ENCODE measurements around the gene HOXD9. TPM values are rescaled to one million over a fixed set of nuclear protein-coding genes. Genes with fewer than 3 reads are reported as not detected.
A peak's percentile ranks its signal among the peaks of the same experiment; 100 is the strongest.

The HOXD9 gene
- total RNA-seq, 1 donor from 2014 or later = not detected

GRCh38 chr2:176164611-176165369, 42.3 kb downstream of the HOXD9 start:
- H3K27ac ChIP-seq = no peak overlapping the region
- no peak overlapping the region for H3K4me3 ChIP-seq
- intact Hi-C loops (cut with DNase I) = no loop called here
- H3K27me3 ChIP-seq = peaks cover 7% of the 10 kb centered on the region
- H3K9me3 ChIP-seq = no peaks in the 10 kb centered on the region
- peaks cover 0 to 7% of the 10 kb centered on the region in 2 donors for H3K4me1 ChIP-seq
- no peak for DNase-seq (ENCODE audit: low spot score in 2 of 2)
- no peaks in the 10 kb centered on the region for H3K36me3 ChIP-seq
- TF ChIP-seq CTCF (IDR thresholded peaks at IDR 0.05) = no peak

- intact Hi-C loops (cut with DNase I) = no loop called here
- H3K4me1 ChIP-seq = peaks cover 0 to 4% of the 10 kb centered on the region in 2 donors
- H3K27ac ChIP-seq = no peak overlapping the region
- H3K36me3 ChIP-seq = no peaks in the 10 kb centered on the region
- H3K4me3 ChIP-seq = no peak overlapping the region
- H3K9me3 ChIP-seq = no peaks in the 10 kb centered on the region
- no peak for DNase-seq (ENCODE audit: low spot score in 2 of 2)
- no peak for TF ChIP-seq CTCF (IDR thresholded peaks at IDR 0.05)
- H3K27me3 ChIP-seq = no peaks in the 10 kb centered on the region
Observed at GRCh38 chr2:176165370-176166050, 43.0 kb downstream of the HOXD9 start.

GRCh38 chr2:176166272-176166671, 43.8 kb downstream of the HOXD9 start:
- intact Hi-C loops (cut with DNase I) = no loop called here
- peaks cover 0 to 4% of the 10 kb centered on the region in 2 donors for H3K4me1 ChIP-seq
- H3K27me3 ChIP-seq = no peaks in the 10 kb centered on the region
- TF ChIP-seq CTCF (IDR thresholded peaks at IDR 0.05) = no peak
- no peak for DNase-seq (ENCODE audit: low spot score in 2 of 2)
- H3K4me3 ChIP-seq = no peak overlapping the region
- no peak overlapping the region for H3K27ac ChIP-seq
- no peaks in the 10 kb centered on the region for H3K36me3 ChIP-seq
- H3K9me3 ChIP-seq = no peaks in the 10 kb centered on the region

GRCh38 chr2:176167398-176167797, 44.9 kb downstream of the HOXD9 start:
- peaks cover 5% of the 10 kb centered on the region for H3K27me3 ChIP-seq

GRCh38 chr2:176169181-176169580, 46.7 kb downstream of the HOXD9 start:
- Histone ChIP-seq H3K4me1 (no peaks in the 10 kb centered on the region), H3K36me3 (no peaks in the 10 kb centered on the region), H3K27ac (no peak overlapping the region), H3K9me3 (no peaks in the 10 kb centered on the region), H3K27me3 (peaks cover 5% of the 10 kb centered on the region), H3K4me3 (no peak overlapping the region)
- intact Hi-C loops (cut with DNase I) = no loop called here
- no peak for TF ChIP-seq CTCF (IDR thresholded peaks at IDR 0.05)
- DNase-seq (ENCODE audit: low spot score in 2 of 2) = peak in 1 of 2 donors; percentile 47

More at GRCh38 chr2:176167398-176167797, 44.9 kb downstream of the HOXD9 start:
- no peaks in the 10 kb centered on the region for H3K9me3 ChIP-seq
- intact Hi-C loops (cut with DNase I) = no loop called here
- no peak overlapping the region for H3K27ac ChIP-seq
- H3K4me1 ChIP-seq = peaks cover 0 to under 1% of the 10 kb centered on the region in 2 donors
- TF ChIP-seq CTCF (IDR thresholded peaks at IDR 0.05) = no peak
- no peaks in the 10 kb centered on the region for H3K36me3 ChIP-seq
- no peak overlapping the region for H3K4me3 ChIP-seq
- DNase-seq (ENCODE audit: low spot score in 2 of 2) = no peak

All from ascending aorta (tissue), 2 donors.